ENCODE measurements around the gene SH3PXD2A.

DNA sequence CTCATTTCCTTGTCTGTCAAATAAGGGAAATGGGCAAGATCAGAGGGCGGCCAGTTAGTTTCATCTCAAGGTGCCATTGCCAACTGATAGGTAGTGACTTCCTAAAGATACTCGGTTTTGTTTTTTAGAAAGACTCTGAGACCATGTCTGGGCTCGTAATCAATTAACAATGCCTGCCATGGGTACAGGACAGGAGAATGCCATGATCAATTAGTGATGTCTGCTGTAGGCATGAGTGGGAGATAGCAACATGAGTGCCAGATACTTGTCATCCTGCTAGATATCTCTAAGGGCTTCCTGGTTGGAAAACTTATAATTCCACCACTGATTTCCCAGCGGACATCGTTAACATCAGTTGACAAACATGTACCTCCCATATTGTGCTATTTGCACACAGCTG, 64.8 kb downstream of the SH3PXD2A start:
- TF ChIP-seq, protein P1, sequence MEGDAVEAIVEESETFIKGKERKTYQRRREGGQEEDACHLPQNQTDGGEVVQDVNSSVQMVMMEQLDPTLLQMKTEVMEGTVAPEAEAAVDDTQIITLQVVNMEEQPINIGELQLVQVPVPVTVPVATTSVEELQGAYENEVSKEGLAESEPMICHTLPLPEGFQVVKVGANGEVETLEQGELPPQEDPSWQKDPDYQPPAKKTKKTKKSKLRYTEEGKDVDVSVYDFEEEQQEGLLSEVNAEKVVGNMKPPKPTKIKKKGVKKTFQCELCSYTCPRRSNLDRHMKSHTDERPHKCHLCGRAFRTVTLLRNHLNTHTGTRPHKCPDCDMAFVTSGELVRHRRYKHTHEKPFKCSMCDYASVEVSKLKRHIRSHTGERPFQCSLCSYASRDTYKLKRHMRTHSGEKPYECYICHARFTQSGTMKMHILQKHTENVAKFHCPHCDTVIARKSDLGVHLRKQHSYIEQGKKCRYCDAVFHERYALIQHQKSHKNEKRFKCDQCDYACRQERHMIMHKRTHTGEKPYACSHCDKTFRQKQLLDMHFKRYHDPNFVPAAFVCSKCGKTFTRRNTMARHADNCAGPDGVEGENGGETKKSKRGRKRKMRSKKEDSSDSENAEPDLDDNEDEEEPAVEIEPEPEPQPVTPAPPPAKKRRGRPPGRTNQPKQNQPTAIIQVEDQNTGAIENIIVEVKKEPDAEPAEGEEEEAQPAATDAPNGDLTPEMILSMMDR (IDR thresholded peaks at IDR 0.05; ENCODE audit: insufficient read depth, low read depth, low read length), result no peak
- TF ChIP-seq EZH2 (IDR thresholded peaks at IDR 0.05; ENCODE audit: insufficient read depth, low read length), result no peak
